CD14-positive monocyte (primary cell): ENCODE measurements around the gene ARHGEF7. TPM values are rescaled to one million over a fixed set of nuclear protein-coding genes. Genes with fewer than 3 reads are reported as not detected.

Experiments used
- DNase-seq, 3 donors: peaks; one replicate each; pipeline ENCODE4 v3.0.0-alpha.2; 2011 to 2022
- H2AFZ ChIP-seq: 2 replicates; pipeline ENCODE4 v1.6.0; 2012; ENCODE audit warnings: mild to moderate bottlenecking, low read depth, low read length, inconsistent platforms; ENCODE audit not compliant: insufficient read depth, poor library complexity, severe bottlenecking
- H3K27ac ChIP-seq, 2 donors: 1 replicate in 1 of 2; 2 replicates in 1 of 2; pipeline ENCODE4 v1.5.1; 2012 to 2013; ENCODE audit warnings: low read length in 2 of 2, control low read depth in 1 of 2, inconsistent platforms in 1 of 2, low read depth in 1 of 2, mild to moderate bottlenecking in 1 of 2
- H3K27me3 ChIP-seq, 2 donors: one replicate each; pipeline versions ENCODE4 v1.6.0 to v1.6.1; 2011 to 2013; ENCODE audit warnings: low read length in 2 of 2; ENCODE audit not compliant: control insufficient read depth in 2 of 2, insufficient read depth in 2 of 2
- H3K36me3 ChIP-seq, 2 donors: replicated peaks in 1 of 2; 1 replicate in 1 of 2; 2 replicates in 1 of 2; pipeline versions ENCODE4 v1.5.1 to v1.6.1; 2012 to 2013; ENCODE audit warnings: low read length in 2 of 2, control low read depth in 1 of 2, inconsistent platforms in 1 of 2, mild to moderate bottlenecking in 1 of 2; ENCODE audit not compliant: insufficient read depth in 2 of 2, control insufficient read depth in 1 of 2
- H3K4me1 ChIP-seq, 2 donors: 1 replicate in 1 of 2; 2 replicates in 1 of 2; pipeline versions ENCODE4 v1.5.1 to v1.6.1; 2012 to 2013; ENCODE audit warnings: low read length in 2 of 2, control low read depth in 1 of 2, inconsistent platforms in 1 of 2, mild to moderate bottlenecking in 1 of 2, moderate library complexity in 1 of 2; ENCODE audit not compliant: insufficient read depth in 2 of 2, control insufficient read depth in 1 of 2
- H3K4me2 ChIP-seq: replicated peaks from 2 replicates; pipeline ENCODE3; 2012; ENCODE audit warnings: low read length, moderate library complexity, mild to moderate bottlenecking; ENCODE audit not compliant: poor library complexity, severe bottlenecking; ENCODE audit errors: extremely low read depth
- H3K4me3 ChIP-seq, 3 experiments: fragments of 200-600 bp in 1 of 3; sonication (generic) in 1 of 3; replicated peaks in 1 of 3; 1 replicate in 2 of 3; 2 replicates in 1 of 3; pipeline ENCODE4 v1.5.1; 2011 to 2013; ENCODE audit warnings: low read length in 3 of 3, mild to moderate bottlenecking in 3 of 3, control low read depth in 2 of 3, low read depth in 2 of 3, inconsistent platforms in 1 of 3, moderate library complexity in 1 of 3
- H3K79me2 ChIP-seq: 2 replicates; pipeline ENCODE4 v1.6.0; 2012; ENCODE audit warnings: mild to moderate bottlenecking, control low read depth, inconsistent platforms, low read length, moderate library complexity; ENCODE audit not compliant: insufficient read depth
- H3K9ac ChIP-seq: 2 replicates; pipeline ENCODE4 v1.6.0; 2017; ENCODE audit warnings: low read length, mild to moderate bottlenecking; ENCODE audit not compliant: insufficient read depth, poor library complexity, severe bottlenecking
- H3K9me3 ChIP-seq, 2 donors: replicated peaks in 1 of 2; 1 replicate in 1 of 2; 2 replicates in 1 of 2; pipeline versions ENCODE4 v1.5.1 to v1.6.1; 2012 to 2013; ENCODE audit warnings: low read length in 2 of 2, control low read depth in 1 of 2; ENCODE audit not compliant: control insufficient read depth in 1 of 2, insufficient read depth in 1 of 2
- H4K20me1 ChIP-seq: 2 replicates; pipeline ENCODE4 v1.6.0; 2012; ENCODE audit warnings: mild to moderate bottlenecking, low read length, control low read depth, moderate library complexity; ENCODE audit not compliant: insufficient read depth
- H3K27ac Mint-ChIP-seq, 7 donors: one replicate each; pipeline ENCODE4 v1.8.0; 2020; ENCODE audit warnings: mild to moderate bottlenecking in 7 of 7, mixed read lengths in 7 of 7, moderate library complexity in 6 of 7, inconsistent platforms in 2 of 7
- H3K27me3 Mint-ChIP-seq, 3 donors: one replicate each; pipeline ENCODE4 v1.8.0; 2021 to 2022; ENCODE audit warnings: low read depth in 3 of 3, mild to moderate bottlenecking in 3 of 3, mixed read lengths in 3 of 3, moderate library complexity in 3 of 3, inconsistent platforms in 1 of 3
- H3K36me3 Mint-ChIP-seq, 2 donors: one replicate each; pipeline ENCODE4 v1.8.0; 2020; ENCODE audit warnings: mixed read lengths in 2 of 2, inconsistent platforms in 1 of 2, mild to moderate bottlenecking in 1 of 2
- H3K4me1 Mint-ChIP-seq: one replicate; pipeline ENCODE4 v1.8.0; 2020; ENCODE audit warnings: mild to moderate bottlenecking, mixed read lengths
- H3K4me3 Mint-ChIP-seq, 2 donors: one replicate each; pipeline ENCODE4 v1.8.0; 2020; ENCODE audit warnings: mild to moderate bottlenecking in 2 of 2, mixed read lengths in 2 of 2, moderate library complexity in 1 of 2
- H3K9me3 Mint-ChIP-seq, 7 donors: one replicate each; pipeline ENCODE4 v1.8.0; 2020 to 2022; ENCODE audit warnings: mixed read lengths in 7 of 7, mild to moderate bottlenecking in 6 of 7, moderate library complexity in 6 of 7, inconsistent platforms in 2 of 7
- WGBS: methylation state at CpG from one replicate; pipeline ENCODE4 v1.1.5; 2013; ENCODE audit warnings: missing lambda C conversion rate; ENCODE audit not compliant: insufficient coverage; 5-methylcytosine and 5-hydroxymethylcytosine counted together
- intact Hi-C, 2 donors: fragments of 100-400 bp; cut with micrococcal nuclease; formaldehyde crosslinking; loops; one replicate each; pipeline versions ENCODE4 v1.15.0 to v1.15.1; 2023
- polyA plus RNA-seq, 3 donors: library from polyadenylated mRNA; depleted of rRNA in 1 of 3; unstranded in 2 of 3; stranded (reverse) in 1 of 3; fragments of 300-500 nt in 2 of 3; fragments of >200 nt in 1 of 3; fragmentation: Illumina TruSeq in 2 of 3; gene quantifications; 1 replicate in 2 of 3; 2 replicates in 1 of 3; pipeline ENCODE4 v1.2.3, GENCODE V29; 2012 to 2021
- TF ChIP-seq, protein P1 (sequence below): fragments of 200-600 bp; IDR thresholded peaks from one replicate; pipeline ENCODE4 v1.8.0; 2022; ENCODE audit warnings: antibody characterized with exemption, mild to moderate bottlenecking

ARHGEF7 gene
- polyA plus RNA-seq, 3 donors, result 4.6 to 29.0 (median 6.1) TPM

DNA sequence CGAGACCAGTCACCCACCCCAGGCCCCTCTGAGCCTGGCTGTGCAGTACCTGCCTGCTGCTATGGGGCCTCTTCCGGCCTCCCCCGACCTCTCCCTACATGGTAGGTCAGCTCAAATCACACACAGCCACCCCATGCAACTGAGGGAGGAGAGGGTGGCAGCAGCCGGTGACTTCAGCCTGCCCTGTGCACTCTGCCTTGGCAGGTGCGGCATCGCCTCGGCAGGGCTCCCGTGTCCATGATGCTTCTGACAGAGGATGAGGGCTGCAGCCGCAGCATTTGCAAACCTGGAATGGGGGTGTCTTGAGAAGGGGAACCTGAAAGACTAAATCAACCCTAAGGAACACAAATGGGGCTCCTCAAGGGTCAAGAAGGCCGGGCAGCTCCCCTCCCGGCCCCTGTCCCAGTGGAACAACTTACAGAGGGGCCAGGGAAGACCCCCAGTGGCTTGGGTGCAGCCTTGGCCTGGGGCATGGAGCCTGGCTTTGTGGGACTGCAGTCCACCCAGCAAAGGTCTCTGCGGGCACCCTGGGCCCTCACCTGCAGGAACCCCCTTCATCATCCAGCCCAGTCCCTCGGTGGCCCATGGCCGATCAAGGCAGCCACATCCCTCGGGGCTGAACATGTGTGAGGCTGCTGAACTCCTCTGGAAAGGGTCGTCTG is 212.0 kb downstream of the ARHGEF7 start:
- 89% methylated on average over 9 of the region's 16 CpGs for WGBS
- Mint-ChIP-seq H3K4me3 (no peak overlapping the region), H3K27ac (no peak overlapping the region), H3K9me3 (peaks cover 0 to 12% (median 3%) of the 10 kb centered on the region in 7 donors), H3K36me3 (no peaks in the 10 kb centered on the region), H3K27me3 (peaks cover 0 to 9% (median 5%) of the 10 kb centered on the region in 3 donors), H3K4me1 (no peaks in the 10 kb centered on the region)
- Histone ChIP-seq H3K27ac (no peak overlapping the region), H3K4me2 (no peak overlapping the region), H4K20me1 (no peaks in the 10 kb centered on the region), H3K9ac (no peak overlapping the region), H3K36me3 (no peaks in the 10 kb centered on the region), H2AFZ (no peak overlapping the region), H3K4me3 (no peak overlapping the region), H3K9me3 (no peaks in the 10 kb centered on the region), H3K79me2 (no peaks in the 10 kb centered on the region), H3K27me3 (no peaks in the 10 kb centered on the region), H3K4me1 (no peaks in the 10 kb centered on the region)
- intact Hi-C loops, result no loop called here
- DNase-seq, result no peak
- TF ChIP-seq, protein P1, sequence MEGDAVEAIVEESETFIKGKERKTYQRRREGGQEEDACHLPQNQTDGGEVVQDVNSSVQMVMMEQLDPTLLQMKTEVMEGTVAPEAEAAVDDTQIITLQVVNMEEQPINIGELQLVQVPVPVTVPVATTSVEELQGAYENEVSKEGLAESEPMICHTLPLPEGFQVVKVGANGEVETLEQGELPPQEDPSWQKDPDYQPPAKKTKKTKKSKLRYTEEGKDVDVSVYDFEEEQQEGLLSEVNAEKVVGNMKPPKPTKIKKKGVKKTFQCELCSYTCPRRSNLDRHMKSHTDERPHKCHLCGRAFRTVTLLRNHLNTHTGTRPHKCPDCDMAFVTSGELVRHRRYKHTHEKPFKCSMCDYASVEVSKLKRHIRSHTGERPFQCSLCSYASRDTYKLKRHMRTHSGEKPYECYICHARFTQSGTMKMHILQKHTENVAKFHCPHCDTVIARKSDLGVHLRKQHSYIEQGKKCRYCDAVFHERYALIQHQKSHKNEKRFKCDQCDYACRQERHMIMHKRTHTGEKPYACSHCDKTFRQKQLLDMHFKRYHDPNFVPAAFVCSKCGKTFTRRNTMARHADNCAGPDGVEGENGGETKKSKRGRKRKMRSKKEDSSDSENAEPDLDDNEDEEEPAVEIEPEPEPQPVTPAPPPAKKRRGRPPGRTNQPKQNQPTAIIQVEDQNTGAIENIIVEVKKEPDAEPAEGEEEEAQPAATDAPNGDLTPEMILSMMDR, result no peak

DNA sequence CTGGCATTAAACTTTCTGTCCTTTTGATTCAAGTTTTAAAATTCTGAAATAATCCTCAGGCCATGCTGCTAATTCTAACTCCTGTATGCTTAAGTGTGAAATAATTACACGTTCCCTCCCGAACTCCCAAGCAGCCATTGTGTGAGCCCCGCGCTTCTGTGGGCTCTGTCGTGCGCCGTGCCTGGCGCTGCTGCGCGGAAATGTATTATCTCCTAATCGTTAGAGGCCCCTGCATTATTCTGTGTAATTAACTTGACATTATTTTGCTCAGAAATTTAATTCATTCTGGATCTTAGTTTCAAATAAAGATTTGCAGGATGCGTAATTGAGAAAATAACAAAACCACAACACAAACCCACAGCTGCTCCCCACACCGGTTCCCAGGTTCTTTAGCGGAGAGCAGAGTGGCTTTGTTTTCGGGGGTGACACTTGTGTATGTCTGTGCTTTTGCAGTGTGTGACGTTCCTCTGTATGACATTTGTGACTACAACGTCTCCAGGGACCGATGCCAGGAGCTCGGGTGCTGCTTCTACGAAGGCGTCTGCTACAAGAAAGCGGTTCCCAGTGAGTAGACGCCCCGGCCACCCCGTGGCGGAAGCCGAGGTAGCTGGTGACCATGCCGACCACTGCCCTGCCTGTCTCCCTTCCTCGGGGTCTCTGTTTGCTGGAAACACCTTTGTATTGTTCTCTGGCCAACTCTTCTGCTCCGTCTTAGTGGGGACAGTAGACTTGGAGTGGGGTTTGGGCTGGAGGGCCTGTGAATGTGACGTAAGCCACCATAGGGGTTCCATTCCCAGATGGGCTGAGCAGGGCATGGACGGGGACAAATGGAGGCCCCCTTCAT is 212.8 kb downstream of the ARHGEF7 start:
- TF ChIP-seq, protein P1, result no peak
- no peaks in the 10 kb centered on the region for H3K4me1 ChIP-seq
- no peak overlapping the region for H3K4me2 ChIP-seq
- H3K79me2 ChIP-seq, result no peaks in the 10 kb centered on the region
- H3K36me3 Mint-ChIP-seq, result no peaks in the 10 kb centered on the region
- DNase-seq, result no peak
- H3K4me3 ChIP-seq, result no peak overlapping the region
- no peak overlapping the region for H3K27ac ChIP-seq
- no peaks in the 10 kb centered on the region for H3K27me3 ChIP-seq
- H3K9ac ChIP-seq, result no peak overlapping the region
- no peak overlapping the region for H2AFZ ChIP-seq
- intact Hi-C loops, result no loop called here
- WGBS, result 86% methylated on average over 17 of the region's 32 CpGs
- H3K27me3 Mint-ChIP-seq, result peaks cover 0 to 8% (median 5%) of the 10 kb centered on the region in 3 donors
- no peaks in the 10 kb centered on the region for H3K9me3 ChIP-seq
- no peaks in the 10 kb centered on the region for H3K36me3 ChIP-seq
- peaks cover 0 to 12% (median 5%) of the 10 kb centered on the region in 7 donors for H3K9me3 Mint-ChIP-seq
- H3K4me3 Mint-ChIP-seq, result no peak overlapping the region
- no peak overlapping the region for H3K27ac Mint-ChIP-seq
- H3K4me1 Mint-ChIP-seq, result no peaks in the 10 kb centered on the region
- H4K20me1 ChIP-seq, result no peaks in the 10 kb centered on the region
